Colonic mucosa (tissue), 4 donors: Measurements from ENCODE around the gene OR10T2. TPM values are rescaled to one million over a fixed set of nuclear protein-coding genes. Genes with fewer than 3 reads are reported as not detected.
"Not testable (repeated sequence)": the region's sequence is repeated elsewhere in the genome, so short reads cannot be mapped to it uniquely, and the experiment has no call there.

Experiments used
- DNase-seq: peaks from one replicate; pipeline ENCODE4 v3.0.0-alpha.2; 2020
- H3K27ac ChIP-seq: fragments of 200-600 bp; one replicate; pipeline ENCODE4 v1.8.0; 2021
- H3K27me3 ChIP-seq: fragments of 200-600 bp; one replicate; pipeline ENCODE4 v1.8.0; 2021
- H3K36me3 ChIP-seq: fragments of 200-600 bp; one replicate; pipeline ENCODE4 v1.8.0; 2021
- H3K4me1 ChIP-seq: fragments of 200-600 bp; one replicate; pipeline ENCODE4 v1.8.0; 2021; ENCODE audit warnings: mild to moderate bottlenecking
- H3K4me3 ChIP-seq: fragments of 200-600 bp; one replicate; pipeline ENCODE4 v1.8.0; 2021
- H3K9ac ChIP-seq, 2 donors: one replicate each; pipeline ENCODE4 v1.7.0; 2013; ENCODE audit warnings: control low read depth in 2 of 2, low read depth in 2 of 2, low read length in 2 of 2
- H3K9me3 ChIP-seq: fragments of 200-600 bp; one replicate; pipeline ENCODE4 v1.8.0; 2021
- intact Hi-C: fragments of 100-400 bp; cut with DNase I; formaldehyde crosslinking; loops from one replicate; pipeline ENCODE4 v1.14.1; 2022
- total RNA-seq, 2 donors: library from RNA; stranded (reverse); fragmentation: NEBNext Ultra II Directional in 1 of 2; extraction: Animal tissue kit (Norgen Biotek cat#: 25700) in 1 of 2; gene quantifications; one replicate each; pipeline ENCODE4 v1.2.1, GENCODE V29; 2021
- TF ChIP-seq, protein P1 (sequence below): fragments of 200-600 bp; IDR thresholded peaks from one replicate; pipeline ENCODE4 v1.8.0; 2022; ENCODE audit warnings: antibody characterized with exemption, mild to moderate bottlenecking
- donor health status: healthy.
- donor health status: DM: no; HTN: no; CAD: no.
- donor health status: DM: no; HTN: no; CAD: no.

The OR10T2 gene
- total RNA-seq, 2 donors from 2014 or later = not detected

DNA sequence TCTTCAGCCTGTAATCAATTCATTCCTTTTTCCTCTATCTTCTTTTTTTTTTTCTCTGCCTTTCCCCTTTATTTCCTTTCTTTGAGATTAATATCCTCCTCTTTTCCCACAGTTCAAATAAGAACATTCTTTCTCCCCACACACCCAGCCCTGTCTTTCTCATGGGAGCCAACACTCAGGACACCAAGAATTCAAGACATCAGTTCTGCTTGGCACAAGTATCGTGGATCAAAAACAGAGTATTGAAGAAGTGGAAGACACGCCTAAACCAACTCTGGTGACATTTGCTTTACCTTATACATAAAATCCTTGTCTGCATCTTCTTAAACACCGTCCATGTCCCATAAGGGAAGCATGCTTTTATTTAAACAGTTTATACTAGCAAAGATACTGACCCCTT, 42.6 kb downstream of the OR10T2 start:
- Histone ChIP-seq H3K27ac (no peak overlapping the region), H3K36me3 (no peaks in the 10 kb centered on the region), H3K9me3 (no peaks in the 10 kb centered on the region), H3K9ac (no peak overlapping the region), H3K27me3 (no peaks in the 10 kb centered on the region), H3K4me1 (no peaks in the 10 kb centered on the region), H3K4me3 (no peak overlapping the region)
- DNase-seq = no peak
- intact Hi-C loops = no loop called here
- TF ChIP-seq, protein P1, sequence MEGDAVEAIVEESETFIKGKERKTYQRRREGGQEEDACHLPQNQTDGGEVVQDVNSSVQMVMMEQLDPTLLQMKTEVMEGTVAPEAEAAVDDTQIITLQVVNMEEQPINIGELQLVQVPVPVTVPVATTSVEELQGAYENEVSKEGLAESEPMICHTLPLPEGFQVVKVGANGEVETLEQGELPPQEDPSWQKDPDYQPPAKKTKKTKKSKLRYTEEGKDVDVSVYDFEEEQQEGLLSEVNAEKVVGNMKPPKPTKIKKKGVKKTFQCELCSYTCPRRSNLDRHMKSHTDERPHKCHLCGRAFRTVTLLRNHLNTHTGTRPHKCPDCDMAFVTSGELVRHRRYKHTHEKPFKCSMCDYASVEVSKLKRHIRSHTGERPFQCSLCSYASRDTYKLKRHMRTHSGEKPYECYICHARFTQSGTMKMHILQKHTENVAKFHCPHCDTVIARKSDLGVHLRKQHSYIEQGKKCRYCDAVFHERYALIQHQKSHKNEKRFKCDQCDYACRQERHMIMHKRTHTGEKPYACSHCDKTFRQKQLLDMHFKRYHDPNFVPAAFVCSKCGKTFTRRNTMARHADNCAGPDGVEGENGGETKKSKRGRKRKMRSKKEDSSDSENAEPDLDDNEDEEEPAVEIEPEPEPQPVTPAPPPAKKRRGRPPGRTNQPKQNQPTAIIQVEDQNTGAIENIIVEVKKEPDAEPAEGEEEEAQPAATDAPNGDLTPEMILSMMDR = no peak

GRCh38 chr1:158355773-158356285, 43.4 kb downstream of the OR10T2 start:
- no peak for DNase-seq
- Histone ChIP-seq H3K4me3 (no peak overlapping the region), H3K9ac (no peak overlapping the region), H3K27me3 (no peaks in the 10 kb centered on the region), H3K36me3 (no peaks in the 10 kb centered on the region), H3K27ac (no peak overlapping the region), H3K9me3 (no peaks in the 10 kb centered on the region), H3K4me1 (no peaks in the 10 kb centered on the region)
- TF ChIP-seq, protein P1 = no peak
- intact Hi-C loops = no loop called here

- H3K4me1 ChIP-seq = no peaks in the 10 kb centered on the region
- no peaks in the 10 kb centered on the region for H3K9me3 ChIP-seq
- no peak for DNase-seq
- no peak overlapping the region for H3K4me3 ChIP-seq
- TF ChIP-seq, protein P1 = no peak
- no peaks in the 10 kb centered on the region for H3K27me3 ChIP-seq
- H3K9ac ChIP-seq = no peak overlapping the region
- H3K27ac ChIP-seq = no peak overlapping the region
- H3K36me3 ChIP-seq = no peaks in the 10 kb centered on the region
- intact Hi-C loops = no loop called here
Measured at GRCh38 chr1:158354255-158354654, 45.0 kb downstream of the OR10T2 start.

DNA sequence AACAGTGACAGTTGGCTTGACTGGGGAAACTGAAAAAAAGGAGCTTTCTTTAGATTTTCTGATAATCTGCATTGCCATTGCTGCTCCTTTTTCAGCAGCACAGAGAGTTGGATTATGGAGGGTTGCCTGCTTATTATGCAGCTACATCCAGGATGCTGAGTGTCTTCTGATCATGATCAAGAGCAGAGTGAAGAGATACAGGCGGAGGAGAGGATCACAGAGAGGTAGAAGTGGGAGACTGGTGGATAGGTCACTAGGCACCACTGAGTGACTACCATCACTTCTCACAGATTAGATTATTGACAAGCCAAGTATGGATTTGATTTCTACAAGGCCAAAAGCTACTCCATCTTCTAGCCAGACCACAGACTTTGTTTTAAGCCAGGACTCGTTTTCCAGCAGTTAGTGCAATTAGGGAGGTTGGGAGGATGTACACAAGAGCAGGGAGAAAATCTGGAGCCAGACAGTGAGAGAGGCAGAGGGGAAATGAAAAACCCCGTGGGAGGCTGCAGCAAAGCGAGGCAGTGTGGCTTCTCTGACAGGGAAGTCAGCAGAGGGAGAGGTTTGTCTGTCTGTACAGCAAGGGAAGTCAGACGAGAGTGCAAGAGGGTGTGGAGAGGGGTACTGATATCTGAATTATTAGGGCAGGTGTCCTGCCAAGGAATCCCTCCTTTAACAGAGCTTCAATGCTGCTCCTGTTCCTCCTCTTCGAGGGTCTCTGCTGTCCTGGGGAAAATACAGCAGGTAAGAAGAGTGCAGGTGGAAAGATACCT, 45.8 kb downstream of the OR10T2 start, which contains the start of gene CD1E:
CD1E (plus strand) TSS at position 592 of the 773 bp plus-strand sequence; CDS start at position 687, 95 bp downstream.
- DNase-seq = no peak
- no peaks in the 10 kb centered on the region for H3K36me3 ChIP-seq
- TF ChIP-seq, protein P1 = no peak
- no peak within 1 kb of the TSS for H3K9ac ChIP-seq
- no peaks in the 10 kb centered on the region for H3K27me3 ChIP-seq
- no peak within 1 kb of the TSS for H3K4me3 ChIP-seq
- intact Hi-C loops = no loop called here
- no peaks in the 10 kb centered on the region for H3K4me1 ChIP-seq
- no peaks in the 10 kb centered on the region for H3K9me3 ChIP-seq
- H3K27ac ChIP-seq = no peak within 1 kb of the TSS

- H3K27me3 ChIP-seq, H3K9me3 ChIP-seq, intact Hi-C loops, DNase-seq, H3K9ac ChIP-seq, H3K4me1 ChIP-seq, H3K36me3 ChIP-seq, H3K27ac ChIP-seq, H3K4me3 ChIP-seq: not testable (repeated sequence)
Measured at GRCh38 chr1:158348946-158349345, 50.3 kb downstream of the OR10T2 start.

Other genes with a start within 250 kb of the OR10T2 start
- gene CD1D, start 218.6 kb downstream of the OR10T2 start, total RNA-seq = 1 to 10 TPM; 4.6 to 7.9 TPM
- gene CD1A, start 145.0 kb downstream of the OR10T2 start, total RNA-seq = under 1 TPM in 1 of 2 donors, not detected in 1; 0.11 TPM
- under 1 TPM; 0.32 to 0.98 TPM for gene CD1C, start 109.5 kb downstream of the OR10T2 start, total RNA-seq
- not detected for gene CD1B, start 67.9 kb downstream of the OR10T2 start, total RNA-seq
- gene CD1E, start 45.6 kb downstream of the OR10T2 start, total RNA-seq = under 1 TPM in 1 of 2 donors, not detected in 1; 0.24 TPM
- not detected for gene OR10K2, start 26.8 kb upstream of the OR10T2 start, total RNA-seq
- not detected for gene OR10K1, start 62.4 kb upstream of the OR10T2 start, total RNA-seq
- not detected for gene OR10R2, start 72.8 kb upstream of the OR10T2 start, total RNA-seq
- gene OR6Y1, start 154.9 kb upstream of the OR10T2 start, total RNA-seq = not detected
- not detected for gene OR6P1, start 171.1 kb upstream of the OR10T2 start, total RNA-seq
- gene OR10X1, start 180.4 kb upstream of the OR10T2 start, total RNA-seq = not detected
- gene OR10Z1, start 205.8 kb upstream of the OR10T2 start, total RNA-seq = not detected